K562 (cell line): Measurements from ENCODE around the gene C10orf105. TPM values are rescaled to one million over a fixed set of nuclear protein-coding genes. Genes with fewer than 3 reads are reported as not detected.

Source experiments
- ATAC-seq: fragments of 200-7000 bp; cut with Tn5 transposase; 3 replicates; pipeline ENCODE4 v1.9.1; 2020; ENCODE audit warnings: moderate library complexity
- BruUV-seq: library from RNA; stranded (reverse); fragments of 400-500 nt; replicated peaks from 2 replicates; lab custom pipeline; 2021; lab: Mats Ljungman, UMichigan
- CTCF ChIA-PET: fragments of 300-600 bp; formaldehyde crosslinking; extraction: SDS; loops from one replicate; lab custom pipeline; 2021; ENCODE audit warnings: low intra/inter-chr PET ratio; lab: Yijun Ruan, JAX
- POLR2A ChIA-PET: fragments of 300-600, 350-650 bp; sonication (Branson Sonifier 250); formaldehyde crosslinking; extraction: SDS; loops from one replicate; lab custom pipeline; 2021; ENCODE audit warnings: antibody characterized with exemption, inconsistent platforms; lab: Yijun Ruan, JAX
- DNase-seq, 4 experiments: peaks; one replicate each; pipeline versions ENCODE4 v3.0.0 to v3.0.0-alpha.2; 2011 to 2018; ENCODE audit warnings: low spot score in 3 of 4, mixed read lengths in 3 of 4; ENCODE audit errors: extremely low read depth in 1 of 4
- FAIRE-seq: peaks from 2 replicates; lab custom pipeline; 2011; peaks lifted over from hg19 to GRCh38; lab: Jason Lieb, UNC
- H2AFZ ChIP-seq: 2 replicates; pipeline ENCODE4 v1.6.0; 2011; ENCODE audit warnings: low read depth, low read length, control low read depth, inconsistent platforms
- H3K27ac ChIP-seq: fragments of 200-600 bp; 3 replicates; pipeline ENCODE4 v1.8.0; 2011; ENCODE audit warnings: low read depth, mild to moderate bottlenecking, control low read depth, inconsistent platforms, low read length, moderate library complexity, mixed read lengths; ENCODE audit errors: extremely low read depth
- H3K27me3 ChIP-seq, 2 experiments: fragments of 300-600 bp in 1 of 2; 2 replicates in 1 of 2; 3 replicates in 1 of 2; pipeline versions ENCODE4 v1.6.0 to v1.8.0; 2011; ENCODE audit warnings: inconsistent platforms in 2 of 2, low read length in 2 of 2, mild to moderate bottlenecking in 1 of 2, mixed read lengths in 1 of 2, moderate library complexity in 1 of 2; ENCODE audit not compliant: control insufficient read depth in 2 of 2, insufficient read depth in 2 of 2
- H3K36me3 ChIP-seq: fragments of 300-600 bp; 3 replicates; pipeline ENCODE4 v1.8.0; 2011; ENCODE audit warnings: mild to moderate bottlenecking, low read length, inconsistent platforms; ENCODE audit not compliant: control insufficient read depth, insufficient read depth
- H3K4me1 ChIP-seq, 2 experiments: fragments of 200-600 bp in 1 of 2; replicated peaks in 1 of 2; 2 replicates in 1 of 2; 3 replicates in 1 of 2; pipeline versions ENCODE4 v1.5.1 to v1.8.0; 2011; ENCODE audit warnings: inconsistent platforms in 2 of 2, low read length in 2 of 2, mild to moderate bottlenecking in 1 of 2, mixed read lengths in 1 of 2, moderate library complexity in 1 of 2; ENCODE audit not compliant: control insufficient read depth in 2 of 2, insufficient read depth in 2 of 2
- H3K4me2 ChIP-seq: 2 replicates; pipeline ENCODE4 v1.6.1; 2011; ENCODE audit warnings: low read length, control low read depth, inconsistent platforms, mixed read lengths; ENCODE audit not compliant: insufficient read depth
- H3K4me3 ChIP-seq: fragments of 200-600 bp; sonication (generic), shearing (Covaris generic); 2 replicates; pipeline ENCODE4 v1.5.1; 2016; ENCODE audit warnings: control low read depth, inconsistent platforms
- H3K79me2 ChIP-seq: fragments of 200-600 bp; 3 replicates; pipeline ENCODE4 v1.8.0; 2011; ENCODE audit warnings: low read length, inconsistent platforms; ENCODE audit not compliant: control insufficient read depth, insufficient read depth
- H3K9ac ChIP-seq, 2 experiments: 2 replicates each; pipeline versions ENCODE4 v1.6.0 to v1.6.1; 2011; ENCODE audit warnings: low read depth in 2 of 2, low read length in 2 of 2, control low read depth in 1 of 2, inconsistent platforms in 1 of 2, mild to moderate bottlenecking in 1 of 2, mixed read lengths in 1 of 2; ENCODE audit not compliant: insufficient read depth in 1 of 2
- H3K9me1 ChIP-seq: one replicate; pipeline ENCODE4 v1.6.0; 2011; ENCODE audit warnings: inconsistent platforms, mild to moderate bottlenecking, low read length, moderate library complexity; ENCODE audit not compliant: control insufficient read depth, insufficient read depth
- H3K9me3 ChIP-seq: replicated peaks from 2 replicates; pipeline ENCODE4 v1.5.1; 2011; ENCODE audit warnings: low read depth, low read length, inconsistent platforms; ENCODE audit not compliant: control insufficient read depth, insufficient read depth
- H4K20me1 ChIP-seq: replicated peaks from 2 replicates; pipeline ENCODE4 v1.6.1; 2011; ENCODE audit warnings: low read length, inconsistent platforms, mixed read lengths; ENCODE audit not compliant: control insufficient read depth, insufficient read depth
- DEAF1 ChIP-seq: fragments of 450-650 bp; formaldehyde crosslinking; IDR thresholded peaks from 2 replicates; pipeline ENCODE4 v1.4.0; 2020; ENCODE audit warnings: mild to moderate bottlenecking, moderate library complexity
- ZNF277 ChIP-seq: fragments of 250-450 bp; sonication (Bioruptor Pico); IDR thresholded peaks from 2 replicates; pipeline ENCODE4 v1.8.0; 2022; ENCODE audit warnings: inconsistent platforms, mild to moderate bottlenecking, moderate library complexity, borderline replicate concordance
- ZNF316 ChIP-seq: fragments of 450-650 bp; IDR thresholded peaks from 2 replicates; pipeline ENCODE4 v1.6.1; 2016
- WGBS: fragments of 100-300 bp; shearing (Covaris generic); methylation state at CpG from one replicate; pipeline ENCODE4 v1.1.6; 2016; ENCODE audit warnings: low coverage, mixed read lengths; ENCODE audit not compliant: insufficient coverage; ENCODE audit errors: missing lambda C conversion rate; 5-methylcytosine and 5-hydroxymethylcytosine counted together
- in situ Hi-C: fragments of 300-500 bp; cut with MboI; formaldehyde crosslinking; loops from 4 replicates; pipeline ENCODE4 v1.15.0; 2018; ENCODE audit warnings: inconsistent platforms, mixed read lengths
- intact Hi-C: fragments of 100-400 bp; cut with micrococcal nuclease; formaldehyde crosslinking; loops from 2 replicates; pipeline ENCODE4 v1.14.2; 2022
- polyA plus RNA-seq, 8 experiments: library from polyadenylated mRNA; depleted of rRNA in 4 of 8; stranded (reverse) in 5 of 8; unstranded in 3 of 8; fragments of >200 nt; fragmentation: Nextera tagmentation in 2 of 8; fragmentation: Illumina TruSeq in 1 of 8; extraction: Ambion mirVana in 2 of 8; extraction: Trizol in 1 of 8; gene quantifications; 2 replicates each; pipeline versions ENCODE4 v1.2.1 to v1.2.3, GENCODE V29; 2011 to 2014; ENCODE audit warnings: inconsistent platforms in 1 of 8, missing spikeins in 1 of 8
- total RNA-seq, 7 experiments: library from RNA; depleted of rRNA in 6 of 7; stranded (reverse); fragments of >200 nt in 6 of 7; fragmentation: Illumina TruSeq in 2 of 7; extraction: Trizol in 2 of 7; gene quantifications; 2 replicates each; pipeline versions ENCODE4 v1.2.1 to v1.2.3, GENCODE V29; 2011 to 2021; ENCODE audit warnings: low replicate concordance in 1 of 7

C10orf105 gene
- total and polyA plus RNA-seq, 9 of the 15 experiments (the other 6 are each of a cell fraction or from before 2014, with no cell fraction given) = 0.03 to 0.25 (median 0.04) TPM; not detected in 3

- in situ Hi-C loops = loop anchor here (5.0 to 10.0 kb wide), 2 partner anchors 320 to 393 kb away; no protein-coding TSS in a partner anchor
- DNase-seq (no peak), ATAC-seq (no peak)
- Histone ChIP-seq H3K4me2 (no peak overlapping the region), H3K4me1 (peaks cover 4 to 54% of the 10 kb centered on the region in 2 experiments; a peak in 4 of 5 replicates), H3K27me3 (no peaks in the 10 kb centered on the region), H3K9ac (peak overlapping the region in 1 of 2 experiments; percentile 18; a peak in 2 of 4 replicates), H3K4me3 (no peak overlapping the region), H2AFZ (no peak overlapping the region), H3K79me2 (no peaks in the 10 kb centered on the region), H4K20me1 (no peaks in the 10 kb centered on the region)
- POLR2A ChIA-PET = interaction anchor here (1.0 to 1.1 kb wide), 2 partner anchors 11 to 118 kb away, joined by 3 read pairs; no protein-coding TSS in a partner anchor
- no peak for TF ChIP-seq ZNF277
- TF ChIP-seq ZNF316 = no peak
- TF ChIP-seq, all 486 proteins: peak for 0
- 73% methylated on average over 18 of the region's 18 CpGs for WGBS
- H3K9me1 ChIP-seq = no peaks in the 10 kb centered on the region
- intact Hi-C loops = loop anchor here (5.0 to 10.0 kb wide), 2 partner anchors 83 to 190 kb away; no protein-coding TSS in a partner anchor
- no peak overlapping the region for H3K27ac ChIP-seq
- CTCF ChIA-PET = interaction anchor here (0.8 kb wide), 1 partner anchor 192 kb away, joined by 4 read pairs; no protein-coding TSS in a partner anchor
- no peak for FAIRE-seq
- H3K36me3 ChIP-seq = no peaks in the 10 kb centered on the region
- no peaks in the 10 kb centered on the region for H3K9me3 ChIP-seq
- no TSS peak for BruUV-seq
Measured at GRCh38 chr10:71704816-71705215, 14.8 kb downstream of the C10orf105 start.

- Histone ChIP-seq H3K9me1 (no peaks in the 10 kb centered on the region), H2AFZ (no peak overlapping the region), H3K9me3 (no peaks in the 10 kb centered on the region), H3K27me3 (no peaks in the 10 kb centered on the region), H3K36me3 (no peaks in the 10 kb centered on the region), H4K20me1 (no peaks in the 10 kb centered on the region), H3K27ac (no peak overlapping the region), H3K4me2 (no peak overlapping the region), H3K9ac (peak overlapping the region in 1 of 2 experiments; percentile 5; a peak in 1 of 4 replicates), H3K79me2 (no peaks in the 10 kb centered on the region), H3K4me3 (no peak overlapping the region), H3K4me1 (peaks cover 4 to 46% of the 10 kb centered on the region in 2 experiments; a peak in 4 of 5 replicates)
- POLR2A ChIA-PET = interaction anchor here (0.6 kb wide), 1 partner anchor 182 kb away, joined by 4 read pairs; no protein-coding TSS in a partner anchor
- ATAC-seq (no peak), FAIRE-seq (no peak), DNase-seq (no peak)
- in situ Hi-C loops = loop anchor here (5.0 to 10.0 kb wide), 2 partner anchors 319 to 391 kb away; no protein-coding TSS in a partner anchor
- BruUV-seq = no TSS peak
- 33% methylated on average over 11 of the region's 11 CpGs for WGBS
- CTCF ChIA-PET = interaction anchor here (0.7 to 1.2 kb wide), 2 partner anchors 109 to 193 kb away, joined by 4 read pairs; no protein-coding TSS in a partner anchor
- intact Hi-C loops = loop anchor here (10.0 kb wide), 1 partner anchor 191 kb away; no protein-coding TSS in a partner anchor
- TF ChIP-seq DEAF1 (CRISPR knock-in tag) = peak; percentile 53; the same call in 1 of the 2 replicates
Measured at GRCh38 chr10:71703577-71703976, 16.0 kb downstream of the C10orf105 start.
